GM18517 (cell line): ENCODE data around the gene SMG5.

Experiments
- ATAC-seq: cut with Tn5 transposase; IDR thresholded peaks from one replicate; pipeline ENCODE4 v1.9.1; 2021; ENCODE audit warnings: mild to moderate bottlenecking, moderate library complexity; ENCODE audit not compliant: unreplicated experiment

The SMG5 gene

DNA sequence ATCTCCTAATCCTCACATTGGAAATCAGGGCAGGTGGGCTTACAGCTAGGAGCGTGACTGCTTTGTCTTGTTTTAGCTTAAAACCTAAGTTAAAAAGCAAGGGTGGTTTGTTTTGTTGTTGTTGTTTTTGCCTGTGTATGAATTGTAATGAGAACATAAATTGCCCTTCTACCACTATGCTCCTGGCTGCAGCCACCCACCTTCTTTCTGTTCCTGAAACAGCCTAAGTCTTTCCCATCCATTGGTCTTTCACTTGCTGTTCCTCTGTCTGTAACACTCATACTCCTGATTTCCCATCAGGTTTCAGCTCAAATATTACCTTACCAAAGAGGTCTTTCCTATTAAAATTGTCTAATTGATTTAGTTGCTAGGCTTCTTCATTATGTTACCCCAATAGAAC, 896 bp upstream of the SMG5 start:
- ATAC-seq: no peak

- peak; percentile 6 for ATAC-seq
Measured at GRCh38 chr1:156281693-156282478, 739 bp downstream of the SMG5 start.

GRCh38 chr1:156281281-156281680, 1.3 kb downstream of the SMG5 start:
- ATAC-seq: peak; percentile 43

GRCh38 chr1:156279837-156280236, 2.8 kb downstream of the SMG5 start:
- ATAC-seq: no peak

- ATAC-seq: no peak
Measured at GRCh38 chr1:156276966-156277381, 5.7 kb downstream of the SMG5 start.

DNA sequence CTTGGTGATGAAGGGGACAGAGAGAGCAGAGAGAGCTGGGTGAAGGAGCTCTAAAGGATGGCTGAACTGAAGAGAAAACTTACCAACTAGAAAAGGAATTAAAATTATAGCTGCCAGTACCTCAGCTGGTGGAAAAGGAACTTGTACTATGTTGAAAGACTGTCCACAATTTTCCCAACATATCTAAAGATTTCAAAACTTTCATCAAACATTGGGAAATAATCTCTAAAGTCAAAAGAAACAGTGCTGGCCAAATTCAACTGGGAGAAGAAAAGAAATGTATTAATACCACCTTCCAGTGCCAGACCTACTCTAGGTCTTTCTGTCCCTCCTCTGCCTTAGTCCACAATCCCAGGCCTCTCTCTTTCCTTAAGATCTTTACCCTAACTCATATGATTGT, 6.1 kb downstream of the SMG5 start:
- no peak for ATAC-seq

GRCh38 chr1:156270314-156270713, 12.3 kb downstream of the SMG5 start:
- no peak for ATAC-seq

DNA sequence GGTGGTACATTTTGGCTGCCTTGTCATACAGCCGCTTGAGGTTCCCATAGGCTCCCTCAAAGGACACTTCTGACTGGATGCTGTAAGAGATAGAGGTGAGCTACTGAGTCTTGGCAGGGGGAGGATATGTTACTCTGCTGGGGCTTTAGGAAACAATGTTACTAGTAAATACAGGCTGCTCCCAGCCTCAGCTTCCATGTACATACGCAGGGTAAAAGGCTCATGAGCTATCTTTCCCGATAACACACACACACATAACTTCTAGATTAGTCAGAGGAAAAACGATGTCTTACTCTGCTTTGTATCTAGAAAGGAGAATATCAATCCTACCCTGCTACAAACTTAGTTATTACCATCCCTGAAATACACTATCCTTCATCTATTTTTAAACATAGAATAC, 14.3 kb downstream of the SMG5 start:
- no peak for ATAC-seq

GRCh38 chr1:156266051-156266450, 16.6 kb downstream of the SMG5 start:
- ATAC-seq: no peak

- no peak for ATAC-seq
Measured at GRCh38 chr1:156263288-156263655, 19.4 kb downstream of the SMG5 start.

DNA sequence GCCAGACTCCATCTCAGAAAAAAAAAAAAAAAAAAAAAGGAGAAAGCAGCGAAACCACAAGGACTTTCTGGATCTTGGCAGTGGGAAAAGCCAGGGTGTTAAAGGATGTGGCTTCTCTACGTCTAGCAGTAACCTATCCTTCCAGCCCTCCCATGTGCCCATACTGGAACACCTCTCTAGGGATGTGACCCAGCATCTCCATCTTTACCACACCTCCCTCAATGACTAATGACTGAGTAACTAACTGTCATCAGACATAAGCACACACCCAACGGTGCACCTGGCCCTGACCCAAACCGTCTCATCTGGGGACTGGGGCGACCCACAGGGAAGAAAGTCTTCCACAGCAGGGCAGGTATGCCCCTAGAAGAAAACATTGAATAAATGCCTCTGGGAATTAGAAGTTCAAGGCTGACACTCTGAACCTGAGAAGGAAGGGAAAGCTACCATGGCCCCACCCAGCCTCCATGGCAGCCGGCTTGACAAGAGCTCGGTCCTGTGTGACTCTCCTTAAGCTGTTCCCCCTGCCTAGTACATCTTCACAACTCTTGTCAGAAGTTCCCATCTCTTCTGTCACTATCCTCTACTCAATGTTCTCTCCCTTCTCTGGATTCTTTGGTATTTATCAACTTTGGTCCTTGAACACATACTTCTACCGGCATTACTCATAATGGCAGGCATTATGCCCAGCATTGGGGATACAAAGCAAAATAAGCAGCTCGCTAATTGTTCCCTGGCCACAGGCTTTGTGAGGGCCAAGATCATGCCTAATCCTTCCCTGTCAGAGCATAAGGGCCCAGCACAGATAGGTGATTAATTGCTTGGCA, 20.0 kb downstream of the SMG5 start:
- ATAC-seq: no peak

GRCh38 chr1:156260896-156261295, 21.7 kb downstream of the SMG5 start:
- ATAC-seq: no peak

DNA sequence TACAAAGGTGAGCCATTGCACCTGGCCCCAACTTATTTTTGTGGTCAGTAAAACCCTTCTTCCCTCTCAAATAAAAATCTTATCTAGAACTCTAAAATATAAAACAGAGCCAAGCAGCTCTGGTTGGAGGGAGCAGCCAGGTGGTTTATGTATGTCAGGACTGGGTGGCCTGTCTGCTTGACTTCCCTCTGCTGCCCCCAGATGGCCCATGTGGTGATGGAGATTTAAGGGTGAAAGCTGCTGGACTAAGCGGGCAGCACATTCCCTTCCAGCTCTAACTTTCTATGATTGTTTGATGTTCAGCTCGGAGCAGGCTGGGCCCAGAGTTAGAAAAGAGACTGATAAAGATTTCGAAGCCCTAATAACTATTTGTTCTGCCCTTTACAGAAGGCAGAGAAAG, 22.8 kb downstream of the SMG5 start:
- ATAC-seq: no peak

DNA sequence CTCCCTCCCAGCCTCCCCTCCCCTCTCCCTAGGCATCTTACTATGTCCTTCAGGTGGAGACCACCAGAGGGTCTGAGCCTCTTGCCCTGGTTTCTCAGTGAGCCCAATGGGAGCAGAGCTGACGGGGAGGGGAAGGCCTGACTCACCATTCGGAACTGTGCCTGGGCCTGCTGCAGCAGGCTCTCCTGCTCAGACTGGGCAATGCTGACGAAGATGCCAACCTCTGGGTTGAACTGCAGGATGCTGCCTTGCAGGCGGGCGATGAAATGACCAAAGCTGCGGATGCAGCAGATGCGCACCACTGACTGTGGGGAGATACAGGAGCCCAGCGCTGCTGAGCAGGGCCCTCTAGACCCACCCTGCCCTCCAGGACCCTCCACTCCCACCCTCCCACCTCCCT, 23.8 kb downstream of the SMG5 start:
- ATAC-seq: no peak

DNA sequence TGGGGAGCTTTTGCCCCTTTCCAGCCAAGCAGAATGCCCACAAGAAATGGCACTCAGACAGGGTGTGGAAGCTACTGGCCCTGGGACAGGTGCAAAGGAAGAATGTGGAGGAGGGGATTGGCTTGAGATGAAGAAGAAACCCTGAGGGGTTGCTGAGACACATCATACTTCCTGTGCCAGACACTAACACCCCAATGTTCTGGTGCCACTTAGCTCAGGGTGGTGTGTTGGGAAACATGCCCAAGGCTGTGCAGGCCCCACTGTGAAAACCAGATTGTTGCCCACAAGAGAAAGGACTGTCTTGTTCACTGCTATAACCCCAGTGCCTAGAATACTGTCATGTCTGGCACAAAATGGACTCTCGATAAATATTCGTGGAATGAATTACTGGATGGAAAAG, 24.9 kb downstream of the SMG5 start:
- no peak for ATAC-seq

DNA sequence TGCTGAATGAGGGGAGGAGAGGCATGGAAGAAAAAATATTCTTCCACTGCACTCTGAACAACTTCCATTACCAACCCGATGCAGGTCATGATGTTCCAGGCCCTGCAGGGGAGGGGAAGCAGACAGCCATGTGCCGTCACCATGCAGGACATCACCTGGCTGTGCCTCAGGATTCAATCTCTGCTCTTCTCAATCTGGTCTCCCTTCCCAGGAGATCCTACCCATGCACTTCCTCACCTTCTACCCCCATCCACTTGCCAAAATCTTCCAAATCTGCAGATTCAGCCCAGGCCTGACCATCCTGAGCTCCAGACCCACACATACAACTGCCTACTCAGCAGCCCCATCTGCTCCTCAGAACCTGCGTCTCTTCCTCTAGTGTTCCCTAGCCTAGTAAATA, 29.0 kb downstream of the SMG5 start:
- ATAC-seq: no peak

- ATAC-seq: no peak
Measured at GRCh38 chr1:156251527-156251926, 31.1 kb downstream of the SMG5 start.

DNA sequence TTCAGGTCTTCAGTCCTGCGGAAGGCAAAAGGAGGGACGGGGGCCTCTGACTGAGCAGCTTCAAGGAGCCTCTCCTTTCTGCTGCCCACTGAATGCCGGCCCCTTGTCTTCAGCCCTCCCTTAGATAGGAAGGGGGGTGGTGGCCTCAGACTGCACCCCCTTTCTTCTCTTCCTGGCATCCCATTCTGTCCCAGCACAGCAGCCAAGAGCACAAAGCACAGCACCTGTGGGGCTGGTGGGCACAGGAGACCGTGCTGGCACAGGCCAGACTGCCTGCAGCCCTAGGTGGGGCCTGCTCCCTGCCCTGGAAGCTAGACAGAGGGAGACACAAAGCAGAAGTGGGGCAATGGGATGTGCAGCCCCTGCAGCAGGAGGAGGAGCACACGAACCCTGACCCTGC, 33.0 kb downstream of the SMG5 start:
- ATAC-seq: no peak

DNA sequence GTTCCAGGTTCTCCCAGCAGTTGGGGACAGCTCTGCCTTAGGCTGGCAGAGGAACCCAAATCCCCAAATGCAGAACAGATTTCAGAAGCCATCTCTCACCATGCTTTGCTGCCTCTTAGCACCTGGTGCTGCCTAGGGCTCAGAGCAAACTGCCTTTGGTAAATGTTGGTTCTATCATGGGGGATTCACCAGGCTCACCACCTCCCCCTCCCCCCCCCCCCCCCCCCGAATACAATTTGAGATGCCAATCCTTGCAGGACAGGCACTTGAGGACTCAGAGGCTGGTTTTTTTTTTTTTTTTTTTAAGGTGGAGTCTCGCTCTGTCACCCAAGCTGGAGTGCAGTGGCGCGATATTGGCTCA, 34.3 kb downstream of the SMG5 start:
- no peak for ATAC-seq

- no peak for ATAC-seq
Measured at GRCh38 chr1:156247460-156248322, 34.9 kb downstream of the SMG5 start, which contains the start of gene PAQR6. Gene PAQR6 (minus strand): TSS chr1:156248056. CDS start chr1:156246731, 1,325 bp downstream.

GRCh38 chr1:156246781-156247459, 35.7 kb downstream of the SMG5 start:
- ATAC-seq: no peak
